SK-N-SH (cell line): ENCODE results near the gene GAS2L1. TPM values are rescaled to one million over a fixed set of nuclear protein-coding genes. Genes with fewer than 3 reads are reported as not detected.

ENCODE experiments used
- CTCF ChIA-PET: fragments of 300-600, 350-600 bp; formaldehyde crosslinking; extraction: SDS; loops from one replicate; lab custom pipeline; 2021; lab: Yijun Ruan, JAX
- POLR2A ChIA-PET: fragments of 350-600 bp; sonication (Branson Sonifier 250); formaldehyde crosslinking; extraction: SDS; loops from one replicate; lab custom pipeline; 2020; ENCODE audit warnings: antibody characterized with exemption, inconsistent platforms; lab: Yijun Ruan, JAX
- DNase-seq: peaks from one replicate; pipeline ENCODE4 v3.0.0; 2012
- H2AFZ ChIP-seq: fragments of 200-600 bp; sonication (generic); 2 replicates; pipeline ENCODE4 v1.8.1; 2016; ENCODE audit warnings: antibody characterized with exemption, mild to moderate bottlenecking, low read depth
- H3F3A ChIP-seq: fragments of 200-600 bp; sonication (generic); replicated peaks from 2 replicates; pipeline ENCODE3; 2016; ENCODE audit warnings: antibody characterized with exemption, mild to moderate bottlenecking; ENCODE audit not compliant: insufficient read depth
- H3K27ac ChIP-seq, 2 experiments: fragments of 200-500 bp in 1 of 2; fragments of 200-600 bp in 1 of 2; sonication (Bioruptor generic) in 1 of 2; sonication (generic), shearing (Covaris generic) in 1 of 2; 2 replicates each; pipeline versions ENCODE4 v1.5.1 to v1.6.1; 2014 to 2016; ENCODE audit warnings: low read depth in 2 of 2, inconsistent platforms in 1 of 2, low read length in 1 of 2, mild to moderate bottlenecking in 1 of 2, mixed read lengths in 1 of 2
- H3K27me3 ChIP-seq: fragments of 200-600 bp; sonication (generic), shearing (Covaris generic); 2 replicates; pipeline ENCODE4 v1.6.1; 2016; ENCODE audit warnings: mixed run types; ENCODE audit not compliant: insufficient read depth
- H3K36me3 ChIP-seq, 2 experiments: fragments of 200-500 bp in 1 of 2; fragments of 200-600 bp in 1 of 2; sonication (Bioruptor generic) in 1 of 2; sonication (generic) in 1 of 2; replicated peaks in 1 of 2; 2 replicates each; pipeline versions ENCODE3 to v1.5.1; 2014 to 2016; ENCODE audit warnings: low read length in 1 of 2, mild to moderate bottlenecking in 1 of 2; ENCODE audit not compliant: insufficient read depth in 2 of 2, control insufficient read depth in 1 of 2
- H3K4me1 ChIP-seq, 2 experiments: fragments of 200-500 bp in 1 of 2; fragments of 200-600 bp in 1 of 2; sonication (Bioruptor generic) in 1 of 2; sonication (generic), shearing (Covaris generic) in 1 of 2; 2 replicates each; pipeline versions ENCODE4 v1.5.1 to v1.6.1; 2014 to 2016; ENCODE audit warnings: low read depth in 1 of 2, low read length in 1 of 2, mixed run types in 1 of 2; ENCODE audit not compliant: insufficient read depth in 2 of 2, control insufficient read depth in 1 of 2
- H3K4me2 ChIP-seq: fragments of 200-600 bp; sonication (generic), shearing (Covaris generic); 2 replicates; pipeline ENCODE4 v1.6.1; 2017; ENCODE audit warnings: mixed run types
- H3K4me3 ChIP-seq, 2 experiments: fragments of 200-500 bp in 1 of 2; fragments of 200-600 bp in 1 of 2; sonication (Bioruptor generic) in 1 of 2; sonication (generic), shearing (Covaris generic) in 1 of 2; 2 replicates each; pipeline versions ENCODE4 v1.5.1 to v1.8.1; 2014 to 2016; ENCODE audit warnings: low read depth in 2 of 2, inconsistent platforms in 1 of 2, low read length in 1 of 2, mild to moderate bottlenecking in 1 of 2, mixed read lengths in 1 of 2, moderate library complexity in 1 of 2
- H3K79me2 ChIP-seq: fragments of 200-600 bp; sonication (generic); 2 replicates; pipeline ENCODE4 v1.8.1; 2017; ENCODE audit warnings: mild to moderate bottlenecking; ENCODE audit not compliant: insufficient read depth
- H3K9ac ChIP-seq: fragments of 200-600 bp; sonication (generic); 2 replicates; pipeline ENCODE4 v1.6.1; 2017; ENCODE audit warnings: mixed run types
- H3K9me2 ChIP-seq: fragments of 200-600 bp; sonication (generic); 2 replicates; pipeline ENCODE4 v1.6.1; 2017; ENCODE audit warnings: mixed run types
- H3K9me3 ChIP-seq: fragments of 200-600 bp; sonication (generic); 2 replicates; pipeline ENCODE4 v1.6.1; 2017; ENCODE audit warnings: mixed run types, mild to moderate bottlenecking, moderate library complexity
- H4K20me1 ChIP-seq: fragments of 200-600 bp; sonication (generic); 2 replicates; pipeline ENCODE4 v1.6.1; 2017; ENCODE audit warnings: mild to moderate bottlenecking, mixed run types; ENCODE audit not compliant: insufficient read depth
- ELF1 ChIP-seq: IDR thresholded peaks from 2 replicates; pipeline ENCODE4 v1.4.0; 2012
- FOSL2 ChIP-seq: IDR thresholded peaks from 2 replicates; pipeline ENCODE4 v1.4.0; 2012; ENCODE audit warnings: low read depth, mild to moderate bottlenecking, moderate library complexity, borderline replicate concordance
- FOXJ3 ChIP-seq: sonication (generic); formaldehyde crosslinking; IDR thresholded peaks from 2 replicates; pipeline ENCODE4 v1.5.1; 2020; ENCODE audit warnings: mild to moderate bottlenecking, missing genetic modification reagents
- FOXM1 ChIP-seq: IDR thresholded peaks from 2 replicates; pipeline ENCODE4 v1.4.0; 2012; ENCODE audit warnings: low read depth, mild to moderate bottlenecking
- GATA2 ChIP-seq: sonication (generic); formaldehyde crosslinking; IDR thresholded peaks from 2 replicates; pipeline ENCODE4 v1.5.0; 2020; ENCODE audit warnings: mild to moderate bottlenecking, missing genetic modification reagents
- JUND ChIP-seq: IDR thresholded peaks from 2 replicates; pipeline ENCODE4 v1.4.0; 2012
- MAX ChIP-seq: IDR thresholded peaks from 2 replicates; pipeline ENCODE4 v1.4.0; 2012; ENCODE audit warnings: low read depth
- NRF1 ChIP-seq: IDR thresholded peaks from 2 replicates; pipeline ENCODE4 v1.6.1; 2012; ENCODE audit warnings: low read depth, mild to moderate bottlenecking, low read length
- PBX3 ChIP-seq: IDR thresholded peaks from 2 replicates; pipeline ENCODE4; 2012
- POLR2AphosphoS5 ChIP-seq: IDR thresholded peaks from 2 replicates; pipeline ENCODE4 v1.6.1; 2012; ENCODE audit warnings: low read depth, low read length
- RCOR1 ChIP-seq: fragments of 150-350 bp; IDR thresholded peaks from 2 replicates; pipeline ENCODE4 v1.6.1; 2017; ENCODE audit warnings: antibody characterized with exemption, low read length
- RFX5 ChIP-seq: IDR thresholded peaks from 2 replicates; pipeline ENCODE4 v1.6.1; 2012; ENCODE audit warnings: mild to moderate bottlenecking, improper control_type of control experiment, low read length
- SIN3A ChIP-seq: IDR thresholded peaks from 2 replicates; pipeline ENCODE4 v1.6.1; 2012; ENCODE audit warnings: low read depth, mild to moderate bottlenecking, low read length, moderate library complexity, borderline replicate concordance
- SMC3 ChIP-seq: IDR thresholded peaks from 2 replicates; pipeline ENCODE4 v1.6.1; 2012; ENCODE audit warnings: low read depth, low read length, improper control_type of control experiment
- TCF12 ChIP-seq: IDR thresholded peaks from 2 replicates; pipeline ENCODE4 v1.4.0; 2012
- USF1 ChIP-seq: IDR thresholded peaks from 2 replicates; pipeline ENCODE4 v1.4.0; 2012; ENCODE audit warnings: low read depth, borderline replicate concordance
- ZBTB33 ChIP-seq: IDR thresholded peaks from 2 replicates; pipeline ENCODE4 v1.4.0; 2012; ENCODE audit warnings: low read depth, borderline replicate concordance
- WGBS: methylation state at CpG from one replicate; pipeline ENCODE4 v1.1.6; 2017; ENCODE audit warnings: low lambda C conversion rate; 5-methylcytosine and 5-hydroxymethylcytosine counted together
- polyA plus RNA-seq, 3 experiments: library from polyadenylated mRNA; depleted of rRNA; stranded (reverse); fragments of >200 nt; gene quantifications; 2 replicates each; pipeline ENCODE4 v1.2.3, GENCODE V29; 2012

Gene GAS2L1
- polyA plus RNA-seq, 1 of the 3 experiments (the other 2 are of a cell fraction) = 21.8 TPM

- TF ChIP-seq MAX (no peak), SIN3A (no peak), USF1 (no peak), ELF1 (no peak), FOXM1 (no peak), POLR2AphosphoS5 (no peak), FOXJ3 (no peak), JUND (no peak), GATA2 (CRISPR knock-in tag) (no peak), SMC3 (no peak), ZBTB33 (no peak), RCOR1 (no peak)
- Histone ChIP-seq H3K4me2 (peak overlapping the region; percentile 71; the same call in 1 of the 2 replicates), H3F3A (peaks cover 5% of the 10 kb centered on the region), H3K27ac (peak overlapping the region in 1 of 2 experiments; percentile 88; a peak in 2 of 4 replicates), H3K9me2 (no peaks in the 10 kb centered on the region), H4K20me1 (peaks cover 18% of the 10 kb centered on the region; the same call in 1 of the 2 replicates), H3K4me1 (peaks cover 18 to 39% of the 10 kb centered on the region in 2 experiments; a peak in 3 of 4 replicates), H3K4me3 (no peak overlapping the region), H2AFZ (no peak overlapping the region), H3K36me3 (peaks cover 6 to 7% of the 10 kb centered on the region in 2 experiments), H3K9ac (peak overlapping the region; percentile 39; the same call in 1 of the 2 replicates), H3K27me3 (peaks cover 14% of the 10 kb centered on the region), H3K79me2 (peaks cover 30% of the 10 kb centered on the region), H3K9me3 (no peaks in the 10 kb centered on the region)
- POLR2A ChIA-PET = no interaction called here
- WGBS = 85% methylated on average over 14 of the region's 28 CpGs
- DNase-seq = no peak
- CTCF ChIA-PET = interaction anchor here (1.0 to 4.5 kb wide), 4 partner anchors 10 to 953 kb away, joined by 3 to 35 read pairs (median 4); no protein-coding TSS in a partner anchor
These were observed 3.8 kb downstream of the GAS2L1 start for GRCh38 chr22:29310065-29310862.

GRCh38 chr22:29310863-29311339 lies 4.5 kb downstream of the GAS2L1 start:
- peak; percentile 82; the same call in 1 of the 2 replicates for TF ChIP-seq FOSL2
- peak; percentile 43; the same call in 1 of the 2 replicates for TF ChIP-seq MAX
- no peak for TF ChIP-seq SMC3
- TF ChIP-seq SIN3A = peak; percentile 87; the same call in 1 of the 2 replicates
- no peak for TF ChIP-seq NRF1
- peak; percentile 66; the same call in 1 of the 2 replicates for TF ChIP-seq JUND
- TF ChIP-seq RFX5 = no peak
- TF ChIP-seq PBX3 = peak; percentile 37; the same call in 1 of the 2 replicates
- TF ChIP-seq TCF12 = peak; percentile 43; the same call in 1 of the 2 replicates
- TF ChIP-seq, all 33 proteins: peak for 6
- H4K20me1 ChIP-seq = peaks cover 18% of the 10 kb centered on the region; the same call in 1 of the 2 replicates
- ChIA-PET POLR2A (no interaction called here), CTCF (interaction anchor here (1.0 to 4.5 kb wide), 4 partner anchors 10 to 952 kb away, joined by 3 to 35 read pairs (median 4); no protein-coding TSS in a partner anchor)
- peaks cover 14% of the 10 kb centered on the region for H3K27me3 ChIP-seq
- H3K9me3 ChIP-seq = no peaks in the 10 kb centered on the region
- peaks cover 6 to 7% of the 10 kb centered on the region in 2 experiments for H3K36me3 ChIP-seq
- H3K9me2 ChIP-seq = no peaks in the 10 kb centered on the region
- peaks cover 18 to 37% of the 10 kb centered on the region in 2 experiments; a peak in 3 of 4 replicates for H3K4me1 ChIP-seq
- H3F3A ChIP-seq = peaks cover 5% of the 10 kb centered on the region
- peak; percentile 86 for DNase-seq
- H3K4me2 ChIP-seq = peak overlapping the region; percentile 71; the same call in 1 of the 2 replicates
- H3K27ac ChIP-seq = peak overlapping the region in 1 of 2 experiments; percentile 88; a peak in 3 of 4 replicates
- H2AFZ ChIP-seq = no peak overlapping the region
- H3K4me3 ChIP-seq = no peak overlapping the region
- WGBS = 53% methylated on average over 6 of the region's 18 CpGs
- peak overlapping the region; percentile 56; the same call in 1 of the 2 replicates for H3K9ac ChIP-seq
- H3K79me2 ChIP-seq = peaks cover 30% of the 10 kb centered on the region
